ENCODE measurements around the gene RPS15. TPM values are rescaled to one million over a fixed set of nuclear protein-coding genes. Genes with fewer than 3 reads are reported as not detected.
A peak's percentile ranks its signal among the peaks of the same experiment; 100 is the strongest.

The RPS15 gene
- total and polyA plus RNA-seq, 2 of the 13 experiments (the other 11 are each of a cell fraction or from before 2014, with no cell fraction given): 695 to 1,411 TPM

DNA sequence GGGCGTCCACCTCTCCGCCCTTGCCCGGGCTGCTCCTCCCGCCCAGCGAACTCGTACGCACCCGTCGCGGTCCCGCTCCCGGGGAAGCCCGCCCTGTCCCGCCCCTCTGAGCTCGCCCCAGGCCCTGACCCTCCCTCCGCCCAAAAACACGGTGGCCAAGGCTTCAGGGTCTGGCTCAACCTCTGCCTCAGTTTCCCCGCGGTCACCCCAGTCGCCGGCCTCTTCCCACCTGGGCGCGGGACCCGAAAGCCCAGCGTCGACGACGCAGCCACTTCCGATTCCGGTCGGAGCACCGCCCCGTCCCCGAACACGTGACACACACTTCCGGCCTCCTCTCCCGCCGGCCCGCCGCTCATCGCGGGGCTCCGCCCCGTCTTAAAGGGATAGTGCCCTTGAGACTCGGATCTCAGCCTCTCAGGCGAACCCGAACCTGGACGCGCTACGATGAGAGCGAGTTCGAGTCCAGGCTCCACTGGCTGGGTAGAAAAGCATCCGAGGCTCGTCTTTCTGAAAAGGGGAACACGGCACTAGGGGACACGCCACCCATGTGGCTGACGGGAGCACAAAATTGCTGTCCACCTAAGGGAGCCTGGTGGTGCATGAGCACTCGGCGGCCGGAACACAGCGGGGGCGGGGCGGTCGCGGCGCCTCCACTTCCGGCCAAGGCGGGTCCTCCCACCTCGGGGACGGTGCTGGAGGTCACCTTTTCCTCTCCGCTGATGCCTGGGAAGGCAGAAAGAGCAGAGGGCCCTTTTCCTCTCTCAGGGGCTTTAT, 40.9 kb downstream of the RPS15 start, which contains the start of gene C19orf25 (continued):
- peak; percentile 50; the same call in 1 of the 2 replicates for TF ChIP-seq ZBTB40 (IDR thresholded peaks at IDR 0.05)
- TF ChIP-seq ZBTB40 (CRISPR knock-in tag; IDR thresholded peaks at IDR 0.05): no peak
- TF ChIP-seq SIN3A (IDR thresholded peaks at IDR 0.05; ENCODE audit: borderline replicate concordance, low read depth, low read length): 0 out of 2 replicates have a peak, but pooled peaks have one; percentile 25
- no peak for TF ChIP-seq ZNF546 (CRISPR knock-in tag; conservative IDR thresholded peaks at IDR 0.05)
- TF ChIP-seq THAP11 (CRISPR knock-in tag; IDR thresholded peaks at IDR 0.05): peak; percentile 88
- no peak for TF ChIP-seq GATA4 (IDR thresholded peaks at IDR 0.05; ENCODE audit: borderline replicate concordance, low read depth)
- TF ChIP-seq ATF6 (CRISPR knock-in tag; conservative IDR thresholded peaks at IDR 0.05): no peak
- no peak for TF ChIP-seq ATF1 (CRISPR knock-in tag; IDR thresholded peaks at IDR 0.05)
- no peak for TF ChIP-seq ZSCAN9 (CRISPR knock-in tag; IDR thresholded peaks at IDR 0.05; ENCODE audit: borderline replicate concordance)
- peak; percentile 9; the same call in 1 of the 2 replicates for TF ChIP-seq FOXO1 (CRISPR knock-in tag; IDR thresholded peaks at IDR 0.05)
- TF ChIP-seq ZNF143 (CRISPR knock-in tag; IDR thresholded peaks at IDR 0.05): 0 out of 2 replicates have a peak, but pooled peaks have one; percentile 25
- 0 out of 2 replicates have a peak, but pooled peaks have one; percentile 28 for TF ChIP-seq CHD2 (IDR thresholded peaks at IDR 0.05; ENCODE audit: low read depth, low read length)
- TF ChIP-seq ZNF83 (CRISPR knock-in tag; IDR thresholded peaks at IDR 0.05; ENCODE audit: borderline replicate concordance): 0 out of 2 replicates have a peak, but pooled peaks have one; percentile 36
- TF ChIP-seq ZBTB44 (CRISPR knock-in tag; IDR thresholded peaks at IDR 0.05): no peak
- TF ChIP-seq, protein P1, sequence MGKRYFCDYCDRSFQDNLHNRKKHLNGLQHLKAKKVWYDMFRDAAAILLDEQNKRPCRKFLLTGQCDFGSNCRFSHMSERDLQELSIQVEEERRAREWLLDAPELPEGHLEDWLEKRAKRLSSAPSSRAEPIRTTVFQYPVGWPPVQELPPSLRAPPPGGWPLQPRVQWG (CRISPR knock-in tag; IDR thresholded peaks at IDR 0.05; ENCODE audit: borderline replicate concordance, low read depth): no peak
- no peak; the same call in 1 of the 2 replicates for TF ChIP-seq BCL6 (CRISPR knock-in tag; IDR thresholded peaks at IDR 0.05)
- TF ChIP-seq ZFX (CRISPR knock-in tag; IDR thresholded peaks at IDR 0.05; ENCODE audit: low read depth): peak; percentile 53; the same call in 1 of the 2 replicates
